Left hindlimb (tissue), 1 donor: ENCODE data around the gene TRAF7.
"Not testable (repeated sequence)": the region's sequence is repeated elsewhere in the genome, so short reads cannot be mapped to it uniquely, and the experiment has no call there.

ENCODE experiments used
- DNase-seq: peaks from one replicate; pipeline ENCODE4 v3.0.0-alpha.2; 2018

The TRAF7 gene

GRCh38 chr16:2184346-2184745 lies 28.8 kb downstream of the TRAF7 start:
- DNase-seq, result no peak

- DNase-seq, result no peak
Observed at GRCh38 chr16:2184962-2185361, 29.4 kb downstream of the TRAF7 start.

- no peak for DNase-seq
Observed at GRCh38 chr16:2186064-2186463, 30.5 kb downstream of the TRAF7 start.

- DNase-seq, result no peak
Observed at GRCh38 chr16:2186505-2186904, 30.9 kb downstream of the TRAF7 start.

GRCh38 chr16:2187212-2187611 lies 31.6 kb downstream of the TRAF7 start:
- no peak for DNase-seq

GRCh38 chr16:2188395-2188794 lies 32.8 kb downstream of the TRAF7 start:
- DNase-seq, result no peak

GRCh38 chr16:2189252-2189893 lies 33.8 kb downstream of the TRAF7 start:
- DNase-seq, result no peak

GRCh38 chr16:2190002-2190658 lies 34.5 kb downstream of the TRAF7 start:
- no peak for DNase-seq

- no peak for DNase-seq
Observed at GRCh38 chr16:2190659-2191445, 35.3 kb downstream of the TRAF7 start.

- no peak for DNase-seq
Observed at GRCh38 chr16:2191446-2191706, 35.8 kb downstream of the TRAF7 start.

- DNase-seq, result no peak
Observed at GRCh38 chr16:2194166-2194834, 38.7 kb downstream of the TRAF7 start.

GRCh38 chr16:2194852-2195321 lies 39.3 kb downstream of the TRAF7 start:
- DNase-seq, result no peak

GRCh38 chr16:2195322-2196161 lies 40.0 kb downstream of the TRAF7 start:
- no peak for DNase-seq

GRCh38 chr16:2196162-2196980 lies 40.8 kb downstream of the TRAF7 start, which contains the start of gene CASKIN1:
Gene CASKIN1, minus strand, starts transcription at chr16:2196605. Its CDS starts 173 bp downstream, at chr16:2196432.
- DNase-seq, result no peak

GRCh38 chr16:2196981-2197511 lies 41.5 kb downstream of the TRAF7 start:
- DNase-seq, result no peak

- DNase-seq, result no peak
Observed at GRCh38 chr16:2197765-2198164, 42.2 kb downstream of the TRAF7 start.

GRCh38 chr16:2198283-2198682 lies 42.7 kb downstream of the TRAF7 start:
- DNase-seq, result no peak

- no peak for DNase-seq
Observed at GRCh38 chr16:2199095-2199494, 43.5 kb downstream of the TRAF7 start.

GRCh38 chr16:2199621-2200139 lies 44.1 kb downstream of the TRAF7 start:
- DNase-seq, result no peak

- DNase-seq, result no peak
Observed at GRCh38 chr16:2200313-2200712, 44.7 kb downstream of the TRAF7 start.

GRCh38 chr16:2203119-2203688 lies 47.6 kb downstream of the TRAF7 start:
- not testable (repeated sequence) for DNase-seq
